CD14-positive monocyte (primary cell): ENCODE measurements around the gene C1QBP. TPM values are rescaled to one million over a fixed set of nuclear protein-coding genes. Genes with fewer than 3 reads are reported as not detected.

Experiments
- DNase-seq, 3 donors: peaks; one replicate each; pipeline ENCODE4 v3.0.0-alpha.2; 2011 to 2022
- H2AFZ ChIP-seq: 2 replicates; pipeline ENCODE4 v1.6.0; 2012; ENCODE audit warnings: mild to moderate bottlenecking, low read depth, low read length, inconsistent platforms; ENCODE audit not compliant: insufficient read depth, poor library complexity, severe bottlenecking
- H3K27ac ChIP-seq, 2 donors: 1 replicate in 1 of 2; 2 replicates in 1 of 2; pipeline ENCODE4 v1.5.1; 2012 to 2013; ENCODE audit warnings: low read length in 2 of 2, control low read depth in 1 of 2, inconsistent platforms in 1 of 2, low read depth in 1 of 2, mild to moderate bottlenecking in 1 of 2
- H3K27me3 ChIP-seq, 2 donors: one replicate each; pipeline versions ENCODE4 v1.6.0 to v1.6.1; 2011 to 2013; ENCODE audit warnings: low read length in 2 of 2; ENCODE audit not compliant: control insufficient read depth in 2 of 2, insufficient read depth in 2 of 2
- H3K36me3 ChIP-seq, 2 donors: replicated peaks in 1 of 2; 1 replicate in 1 of 2; 2 replicates in 1 of 2; pipeline versions ENCODE4 v1.5.1 to v1.6.1; 2012 to 2013; ENCODE audit warnings: low read length in 2 of 2, control low read depth in 1 of 2, inconsistent platforms in 1 of 2, mild to moderate bottlenecking in 1 of 2; ENCODE audit not compliant: insufficient read depth in 2 of 2, control insufficient read depth in 1 of 2
- H3K4me1 ChIP-seq, 2 donors: 1 replicate in 1 of 2; 2 replicates in 1 of 2; pipeline versions ENCODE4 v1.5.1 to v1.6.1; 2012 to 2013; ENCODE audit warnings: low read length in 2 of 2, control low read depth in 1 of 2, inconsistent platforms in 1 of 2, mild to moderate bottlenecking in 1 of 2, moderate library complexity in 1 of 2; ENCODE audit not compliant: insufficient read depth in 2 of 2, control insufficient read depth in 1 of 2
- H3K4me2 ChIP-seq: replicated peaks from 2 replicates; pipeline ENCODE3; 2012; ENCODE audit warnings: low read length, moderate library complexity, mild to moderate bottlenecking; ENCODE audit not compliant: poor library complexity, severe bottlenecking; ENCODE audit errors: extremely low read depth
- H3K4me3 ChIP-seq, 3 experiments: fragments of 200-600 bp in 1 of 3; sonication (generic) in 1 of 3; replicated peaks in 1 of 3; 1 replicate in 2 of 3; 2 replicates in 1 of 3; pipeline ENCODE4 v1.5.1; 2011 to 2013; ENCODE audit warnings: low read length in 3 of 3, mild to moderate bottlenecking in 3 of 3, control low read depth in 2 of 3, low read depth in 2 of 3, inconsistent platforms in 1 of 3, moderate library complexity in 1 of 3
- H3K79me2 ChIP-seq: 2 replicates; pipeline ENCODE4 v1.6.0; 2012; ENCODE audit warnings: mild to moderate bottlenecking, control low read depth, inconsistent platforms, low read length, moderate library complexity; ENCODE audit not compliant: insufficient read depth
- H3K9ac ChIP-seq: 2 replicates; pipeline ENCODE4 v1.6.0; 2017; ENCODE audit warnings: low read length, mild to moderate bottlenecking; ENCODE audit not compliant: insufficient read depth, poor library complexity, severe bottlenecking
- H3K9me3 ChIP-seq, 2 donors: replicated peaks in 1 of 2; 1 replicate in 1 of 2; 2 replicates in 1 of 2; pipeline versions ENCODE4 v1.5.1 to v1.6.1; 2012 to 2013; ENCODE audit warnings: low read length in 2 of 2, control low read depth in 1 of 2; ENCODE audit not compliant: control insufficient read depth in 1 of 2, insufficient read depth in 1 of 2
- H4K20me1 ChIP-seq: 2 replicates; pipeline ENCODE4 v1.6.0; 2012; ENCODE audit warnings: mild to moderate bottlenecking, low read length, control low read depth, moderate library complexity; ENCODE audit not compliant: insufficient read depth
- H3K27ac Mint-ChIP-seq, 7 donors: one replicate each; pipeline ENCODE4 v1.8.0; 2020; ENCODE audit warnings: mild to moderate bottlenecking in 7 of 7, mixed read lengths in 7 of 7, moderate library complexity in 6 of 7, inconsistent platforms in 2 of 7
- H3K27me3 Mint-ChIP-seq, 3 donors: one replicate each; pipeline ENCODE4 v1.8.0; 2021 to 2022; ENCODE audit warnings: low read depth in 3 of 3, mild to moderate bottlenecking in 3 of 3, mixed read lengths in 3 of 3, moderate library complexity in 3 of 3, inconsistent platforms in 1 of 3
- H3K36me3 Mint-ChIP-seq, 2 donors: one replicate each; pipeline ENCODE4 v1.8.0; 2020; ENCODE audit warnings: mixed read lengths in 2 of 2, inconsistent platforms in 1 of 2, mild to moderate bottlenecking in 1 of 2
- H3K4me1 Mint-ChIP-seq: one replicate; pipeline ENCODE4 v1.8.0; 2020; ENCODE audit warnings: mild to moderate bottlenecking, mixed read lengths
- H3K4me3 Mint-ChIP-seq, 2 donors: one replicate each; pipeline ENCODE4 v1.8.0; 2020; ENCODE audit warnings: mild to moderate bottlenecking in 2 of 2, mixed read lengths in 2 of 2, moderate library complexity in 1 of 2
- H3K9me3 Mint-ChIP-seq, 7 donors: one replicate each; pipeline ENCODE4 v1.8.0; 2020 to 2022; ENCODE audit warnings: mixed read lengths in 7 of 7, mild to moderate bottlenecking in 6 of 7, moderate library complexity in 6 of 7, inconsistent platforms in 2 of 7
- CTCF ChIP-seq: fragments of 200-600 bp; IDR thresholded peaks from one replicate; pipeline ENCODE4 v1.8.0; 2022; ENCODE audit warnings: antibody characterized with exemption, mild to moderate bottlenecking
- WGBS: methylation state at CpG from one replicate; pipeline ENCODE4 v1.1.5; 2013; ENCODE audit warnings: missing lambda C conversion rate; ENCODE audit not compliant: insufficient coverage; 5-methylcytosine and 5-hydroxymethylcytosine counted together
- intact Hi-C, 2 donors: fragments of 100-400 bp; cut with micrococcal nuclease; formaldehyde crosslinking; loops; one replicate each; pipeline versions ENCODE4 v1.15.0 to v1.15.1; 2023
- polyA plus RNA-seq, 3 donors: library from polyadenylated mRNA; depleted of rRNA in 1 of 3; unstranded in 2 of 3; stranded (reverse) in 1 of 3; fragments of 300-500 nt in 2 of 3; fragments of >200 nt in 1 of 3; fragmentation: Illumina TruSeq in 2 of 3; gene quantifications; 1 replicate in 2 of 3; 2 replicates in 1 of 3; pipeline ENCODE4 v1.2.3, GENCODE V29; 2012 to 2021

C1QBP gene
- polyA plus RNA-seq, 3 donors = 32.7 to 169 (median 122) TPM

- intact Hi-C loops = no loop called here
- Histone ChIP-seq H3K4me2 (no peak overlapping the region), H3K27me3 (no peaks in the 10 kb centered on the region), H3K27ac (no peak overlapping the region), H3K4me1 (no peaks in the 10 kb centered on the region), H3K9me3 (no peaks in the 10 kb centered on the region), H3K79me2 (no peaks in the 10 kb centered on the region), H3K4me3 (no peak overlapping the region), H2AFZ (no peak overlapping the region), H4K20me1 (no peaks in the 10 kb centered on the region), H3K9ac (no peak overlapping the region), H3K36me3 (peaks cover 90 to 99% of the 10 kb centered on the region in 2 donors)
- Mint-ChIP-seq H3K4me3 (no peak overlapping the region), H3K27ac (peak overlapping the region in 1 of 7 donors; percentile 28), H3K4me1 (no peaks in the 10 kb centered on the region), H3K9me3 (no peaks in the 10 kb centered on the region), H3K36me3 (peaks cover 27 to 35% of the 10 kb centered on the region in 2 donors), H3K27me3 (no peaks in the 10 kb centered on the region)
- no peak for DNase-seq
- TF ChIP-seq CTCF = no peak
- WGBS = 100% methylated on average over 1 of the region's 4 CpGs
These were observed 33.6 kb downstream of the C1QBP start for GRCh38 chr17:5405400-5405799.

GRCh38 chr17:5399767-5400166 is 39.2 kb downstream of the C1QBP start:
- Mint-ChIP-seq H3K4me1 (no peaks in the 10 kb centered on the region), H3K27me3 (peaks cover 0 to 1% (median 0%) of the 10 kb centered on the region in 3 donors), H3K27ac (no peak overlapping the region), H3K4me3 (no peak overlapping the region), H3K36me3 (peaks cover 64 to 79% of the 10 kb centered on the region in 2 donors), H3K9me3 (peaks cover 0 to 2% (median 0%) of the 10 kb centered on the region in 7 donors)
- peaks cover 81 to 97% of the 10 kb centered on the region in 2 donors for H3K36me3 ChIP-seq
- intact Hi-C loops = no loop called here
- no peak for TF ChIP-seq CTCF
- H3K27me3 ChIP-seq = no peaks in the 10 kb centered on the region
- H3K9me3 ChIP-seq = no peaks in the 10 kb centered on the region
- WGBS = no CpG with 5 or more reads among the region's 6 CpGs
- H3K79me2 ChIP-seq = no peaks in the 10 kb centered on the region
- H3K9ac ChIP-seq = no peak overlapping the region
- DNase-seq = no peak
- H3K4me1 ChIP-seq = no peaks in the 10 kb centered on the region
- no peaks in the 10 kb centered on the region for H4K20me1 ChIP-seq
- no peak overlapping the region for H3K4me3 ChIP-seq
- H3K4me2 ChIP-seq = no peak overlapping the region
- no peak overlapping the region for H2AFZ ChIP-seq
- H3K27ac ChIP-seq = no peak overlapping the region
